ENCODE measurements around the gene ARHGEF19.

DNA sequence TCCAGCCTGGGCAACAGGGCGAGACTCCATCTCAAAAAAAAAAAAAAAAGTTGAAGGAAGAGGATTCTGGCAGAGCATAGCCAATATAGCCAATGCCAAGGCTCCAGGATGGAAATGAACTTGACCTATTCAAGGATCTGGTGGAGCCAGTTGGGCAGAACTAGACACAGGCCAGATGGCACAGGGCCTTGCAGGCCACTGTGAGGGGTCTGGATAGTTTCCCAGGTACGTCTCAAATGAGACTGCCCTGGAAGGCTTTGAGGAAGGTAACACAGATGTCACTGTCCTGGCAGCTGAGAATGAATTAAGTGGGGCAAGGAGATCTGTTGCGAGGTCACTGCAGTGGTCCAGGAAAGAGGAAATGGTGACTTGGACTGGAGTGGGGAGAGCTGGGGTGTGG is 12.0 kb upstream of the ARHGEF19 start:
- no peak for TF ChIP-seq CTCF (IDR thresholded peaks at IDR 0.05)
- no peak for TF ChIP-seq POLR2A (IDR thresholded peaks at IDR 0.05)

All from adrenal gland (tissue), 5 donors.